Activated CD4-positive, alpha-beta T cell treated with anti-CD3 and anti-CD28 coated beads, Interleukin-2, amount 50 U/mL, for 1 hour (primary cell): ENCODE data around the gene EPB41L1.

ENCODE experiments used
- DNase-seq: peaks from one replicate; pipeline ENCODE4 v3.0.0-alpha.2; 2020

The EPB41L1 gene

DNA sequence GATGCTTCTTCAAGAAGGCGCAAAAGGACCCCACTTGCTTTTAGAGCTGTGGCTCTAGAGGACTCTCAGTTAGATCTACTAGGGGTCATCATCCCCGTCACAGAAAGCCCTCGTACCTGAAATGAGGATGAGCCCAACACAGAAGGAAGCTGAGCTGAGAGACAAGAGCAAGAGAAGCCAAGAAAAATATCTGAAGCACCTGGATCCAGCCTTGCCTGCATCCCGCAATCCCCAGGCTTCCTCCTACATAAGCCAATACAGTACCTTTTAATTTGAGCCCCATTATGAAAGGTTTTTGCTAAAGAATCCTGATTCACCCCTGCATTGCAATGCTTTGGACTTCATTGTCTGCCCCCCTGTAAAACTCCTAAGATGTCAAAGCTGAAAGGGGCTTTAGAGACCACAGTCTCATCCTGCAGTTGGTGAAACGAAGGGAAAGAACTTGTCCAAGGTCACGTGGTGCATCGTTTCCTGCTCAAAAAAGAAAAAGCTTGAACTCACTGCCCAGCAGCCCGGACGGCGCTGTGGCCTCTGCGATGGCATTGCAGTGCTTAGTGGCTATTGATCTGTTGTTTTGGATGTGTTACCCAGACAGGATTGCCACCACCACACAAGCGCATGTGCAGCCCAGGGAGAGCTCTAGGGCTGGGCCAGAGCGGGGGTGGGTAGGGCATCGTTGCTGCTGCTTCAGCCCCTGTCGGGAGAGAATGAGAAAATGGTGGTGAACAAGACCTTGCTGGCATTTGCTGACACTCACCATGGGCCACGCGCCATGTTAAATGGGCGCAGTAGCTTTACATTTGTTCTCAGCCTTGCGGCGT, 110.1 kb downstream of the EPB41L1 start:
- no peak for DNase-seq

DNA sequence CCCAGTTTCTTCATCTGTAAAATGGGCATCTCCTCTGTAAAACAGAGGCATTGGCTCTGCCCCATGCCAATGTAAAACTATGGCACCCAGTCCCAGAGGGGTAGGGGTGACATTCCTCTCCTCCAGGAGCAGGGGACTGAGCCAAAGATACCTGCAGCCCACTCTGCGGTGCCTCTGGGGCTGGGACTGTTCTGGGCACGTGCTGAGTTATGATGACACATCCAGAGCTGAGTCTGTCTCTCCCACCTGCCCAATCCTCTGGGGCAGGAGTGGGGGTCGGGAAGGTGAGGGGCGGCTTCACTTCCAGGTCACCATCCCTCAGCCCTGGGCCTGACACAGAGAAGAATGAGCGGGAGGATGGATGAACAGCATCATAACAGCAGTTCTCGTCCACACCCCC, 111.6 kb downstream of the EPB41L1 start:
- DNase-seq: no peak

DNA sequence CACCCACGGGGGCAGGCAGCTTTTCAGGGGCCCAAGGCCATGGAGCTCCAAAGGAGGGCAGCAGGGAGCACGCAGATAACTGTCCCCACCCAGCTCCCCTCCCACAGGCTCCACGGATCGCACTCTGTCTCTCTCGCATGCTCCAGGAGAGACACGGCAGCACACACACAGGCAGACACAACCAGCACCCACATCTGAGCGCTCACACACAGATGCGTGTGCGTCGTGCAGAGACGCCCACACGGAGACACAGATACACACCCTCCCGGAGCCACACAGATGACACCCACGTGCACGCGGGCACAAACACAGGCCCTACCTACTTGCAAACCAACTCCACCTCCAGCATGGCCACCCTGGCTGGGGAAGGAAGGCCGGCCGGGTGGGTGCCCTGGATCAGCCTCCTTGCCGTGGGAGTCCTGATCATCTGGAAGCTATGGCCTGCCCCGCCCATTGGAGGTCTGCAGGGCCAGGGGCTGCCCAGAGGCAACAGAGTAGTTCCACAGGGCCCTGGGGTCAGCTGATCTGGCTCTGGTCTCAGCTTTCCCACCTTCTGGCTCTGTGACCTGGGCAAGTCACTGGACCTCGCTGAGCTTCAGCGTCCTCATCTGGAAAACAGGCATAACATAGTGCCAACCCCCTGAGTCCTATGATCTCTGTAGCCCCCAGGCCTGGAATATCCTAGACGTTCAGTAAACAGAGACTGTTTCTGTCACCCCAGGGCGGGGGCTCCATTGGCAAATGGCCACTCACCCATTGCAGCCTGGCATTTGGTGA, 113.3 kb downstream of the EPB41L1 start:
- no peak for DNase-seq

DNA sequence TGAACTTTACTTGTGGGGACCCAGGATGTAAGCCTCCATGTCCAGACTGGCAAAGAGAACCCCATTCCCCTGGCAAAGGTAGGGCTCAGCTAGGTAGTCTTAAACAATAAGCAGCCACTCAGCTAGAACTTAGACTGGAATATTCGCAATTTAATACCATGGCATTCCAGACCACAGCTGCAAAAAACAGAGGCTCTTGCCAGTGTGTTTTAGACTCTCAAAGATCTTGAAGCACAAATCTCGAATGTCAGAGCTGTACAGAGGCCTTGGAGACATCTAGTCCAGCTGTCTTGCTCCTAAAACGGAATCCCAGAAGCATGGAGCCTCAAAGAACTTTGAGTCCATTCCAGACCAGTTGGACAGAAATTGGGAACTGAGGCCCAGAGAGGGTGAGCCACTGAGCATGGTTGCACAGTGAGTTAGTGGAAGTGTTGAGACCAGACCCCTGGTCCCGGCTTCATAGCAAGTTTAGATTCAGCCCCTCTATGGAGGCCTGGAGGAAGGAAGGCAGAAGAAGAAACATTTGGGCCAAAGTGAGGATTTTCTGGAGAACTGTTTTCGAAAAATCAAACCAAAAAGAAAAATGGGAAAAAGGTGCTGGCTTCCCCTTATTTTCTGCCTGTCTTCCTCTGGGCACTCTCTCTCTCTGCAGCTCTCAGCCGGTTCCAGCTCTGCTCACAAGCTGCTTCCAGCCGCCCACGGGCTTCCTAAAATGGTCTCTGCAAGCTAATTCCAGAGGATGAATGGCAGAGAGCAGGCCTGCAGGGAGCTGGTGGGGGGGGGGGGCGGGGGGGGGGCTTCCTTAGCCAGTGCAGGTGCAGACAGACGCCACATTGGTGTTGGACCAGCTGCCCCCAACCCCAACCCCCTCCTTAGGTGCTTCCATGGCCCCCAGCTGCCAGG, 114.2 kb downstream of the EPB41L1 start:
- DNase-seq: no peak

GRCh38 chr20:36269507-36269906, 115.0 kb downstream of the EPB41L1 start:
- DNase-seq: no peak

GRCh38 chr20:36270744-36271638, 116.5 kb downstream of the EPB41L1 start:
- no peak for DNase-seq

GRCh38 chr20:36271639-36272546, 117.4 kb downstream of the EPB41L1 start:
- DNase-seq: no peak

DNA sequence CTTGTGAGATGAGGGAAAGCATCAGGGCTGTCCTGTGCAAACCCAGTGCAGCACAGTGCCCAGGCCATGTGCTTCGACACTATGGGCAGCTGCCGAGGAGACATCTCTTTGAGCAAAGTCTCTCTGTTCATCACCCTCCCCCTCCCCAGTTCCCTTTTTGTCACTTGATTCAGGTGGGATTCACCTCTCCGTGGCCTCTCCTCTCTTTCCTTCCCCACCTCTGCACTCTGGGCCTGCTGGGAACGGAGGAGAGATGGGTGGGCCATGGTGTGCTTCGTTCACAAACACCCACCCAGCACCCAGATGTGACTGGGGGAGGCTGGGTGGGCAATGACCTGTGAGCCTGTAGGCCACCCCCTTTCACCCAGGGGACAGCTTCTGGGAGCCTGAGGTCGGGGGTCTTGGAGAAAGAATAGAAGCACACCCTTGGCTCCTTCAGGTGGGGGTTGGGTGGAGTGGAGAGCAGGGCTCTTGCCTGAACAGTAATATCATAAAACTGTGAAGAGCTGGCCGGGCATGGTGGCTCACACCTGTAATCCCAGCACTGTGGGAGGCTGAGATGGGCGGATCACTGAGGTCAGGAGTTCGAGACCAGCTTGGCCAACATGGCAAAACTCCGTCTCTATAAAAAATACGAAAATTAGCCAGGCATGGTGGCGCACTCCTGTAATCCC, 118.1 kb downstream of the EPB41L1 start:
- DNase-seq: no peak

- DNase-seq: peak; percentile 8
Measured at GRCh38 chr20:36273414-36274180, 119.1 kb downstream of the EPB41L1 start.

- no peak for DNase-seq
Measured at GRCh38 chr20:36274181-36274841, 119.8 kb downstream of the EPB41L1 start.

DNA sequence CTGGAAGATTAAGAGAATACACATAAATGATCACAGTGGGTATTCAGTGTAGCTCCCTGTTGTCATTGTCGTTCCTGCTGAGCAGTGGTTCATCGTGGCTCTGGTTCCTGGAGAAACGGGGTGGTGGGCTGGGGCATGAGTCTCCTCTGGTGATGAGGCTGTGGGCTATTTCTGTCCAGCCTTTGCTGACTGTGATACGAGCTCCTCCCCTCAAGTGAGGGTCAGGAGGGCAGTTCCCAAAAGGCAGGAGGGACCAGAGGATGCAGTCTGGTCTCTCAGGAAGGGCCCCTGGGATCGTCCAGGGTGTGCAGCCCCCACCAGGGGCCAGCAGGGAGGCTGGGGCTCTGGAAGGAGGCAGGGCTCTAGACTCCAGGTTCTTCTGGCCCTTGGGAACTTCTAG, 120.5 kb downstream of the EPB41L1 start:
- DNase-seq: no peak

DNA sequence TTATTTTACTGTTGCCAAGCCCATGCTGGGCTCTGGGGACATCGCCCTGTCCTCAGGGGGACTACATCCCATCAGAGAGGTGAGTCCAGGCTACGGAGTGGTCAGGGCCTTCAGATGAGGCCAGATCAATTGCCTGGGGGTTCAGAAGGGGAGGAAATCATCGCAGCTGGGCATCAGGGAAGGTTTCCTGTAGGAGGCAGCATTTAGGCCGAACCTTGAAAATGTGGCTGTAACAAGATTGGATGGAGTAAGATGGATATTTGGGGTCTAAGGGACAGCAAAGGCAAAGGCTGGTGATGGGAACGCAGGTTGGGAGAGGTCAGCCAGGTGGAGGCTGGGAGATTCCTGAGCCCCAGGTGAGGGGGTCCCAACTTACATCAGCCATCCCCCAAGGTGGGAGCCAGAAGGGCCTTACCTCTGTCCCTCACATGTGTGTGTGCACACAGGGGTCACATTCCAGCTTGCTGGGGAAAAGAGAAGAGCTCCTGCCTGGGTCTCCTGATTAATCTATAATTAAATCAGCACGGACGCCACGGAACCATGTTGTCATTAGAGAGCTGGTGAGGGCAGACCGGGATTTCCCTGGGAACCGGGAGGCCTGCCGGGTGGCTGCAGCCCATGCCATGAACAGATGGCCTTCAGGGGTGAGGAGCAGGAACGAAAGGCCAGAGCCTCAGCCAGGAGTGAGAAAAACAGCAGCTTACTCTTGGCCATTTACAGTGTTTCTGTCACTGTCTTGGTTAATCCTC, 121.1 kb downstream of the EPB41L1 start:
- DNase-seq: no peak

DNA sequence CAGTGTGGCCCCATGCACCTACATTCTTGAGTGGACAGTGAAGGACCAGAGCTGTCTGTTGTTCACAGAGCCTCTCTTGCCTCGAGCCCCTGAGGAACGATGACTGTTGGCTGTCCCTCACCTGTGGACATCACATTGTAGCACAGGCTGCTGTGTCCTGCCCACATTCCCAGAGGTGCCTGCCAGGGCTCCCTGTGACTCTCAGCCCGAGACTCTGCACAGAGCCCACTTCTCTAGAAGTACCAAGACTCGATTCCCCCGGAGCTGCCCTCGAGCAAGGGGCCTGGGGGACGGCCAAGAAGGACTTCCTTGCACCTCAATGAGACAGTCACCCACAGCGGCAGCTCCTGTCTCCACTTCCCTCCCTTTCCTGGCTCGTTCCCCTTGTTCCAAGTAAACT, 123.0 kb downstream of the EPB41L1 start:
- no peak for DNase-seq

DNA sequence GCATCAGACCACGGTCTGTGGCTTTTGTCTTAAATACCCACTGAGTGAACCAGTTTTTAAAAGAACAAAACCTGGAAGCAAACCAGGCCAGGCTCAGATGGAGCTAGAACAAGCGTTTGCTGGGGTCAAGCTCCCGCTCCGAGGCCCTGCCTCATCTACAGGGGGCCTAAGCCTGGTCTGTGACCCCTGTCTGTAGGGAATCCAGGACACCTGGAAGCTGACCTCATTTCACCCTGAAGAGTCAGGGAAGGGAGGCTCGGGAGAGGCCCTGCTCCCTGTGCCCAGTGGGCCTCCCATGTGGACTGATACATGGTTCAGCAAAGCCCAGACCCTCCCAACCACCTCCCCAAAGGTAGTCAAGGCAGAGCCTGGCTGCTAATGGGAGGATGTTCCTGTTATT, 124.8 kb downstream of the EPB41L1 start:
- DNase-seq: no peak

DNA sequence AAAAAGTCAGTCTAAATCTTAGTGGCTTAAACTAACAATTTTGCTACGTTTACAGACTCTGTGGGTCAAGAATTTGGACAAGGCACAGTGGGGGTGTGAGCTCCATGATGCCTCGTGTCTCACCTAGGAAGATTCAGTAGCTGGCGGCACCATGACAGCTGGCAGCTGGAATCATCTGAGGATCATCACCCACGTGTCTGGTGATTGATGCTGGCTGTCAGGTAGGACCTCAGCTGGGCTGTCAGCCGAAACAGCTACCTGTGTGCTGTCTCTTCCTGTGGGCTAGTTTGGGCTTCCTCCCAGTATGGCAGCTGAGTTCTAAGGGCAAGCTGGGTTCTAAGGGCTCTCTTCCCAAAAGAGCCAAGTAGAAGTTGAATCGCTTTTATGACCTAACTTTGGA, 125.2 kb downstream of the EPB41L1 start:
- no peak for DNase-seq

DNA sequence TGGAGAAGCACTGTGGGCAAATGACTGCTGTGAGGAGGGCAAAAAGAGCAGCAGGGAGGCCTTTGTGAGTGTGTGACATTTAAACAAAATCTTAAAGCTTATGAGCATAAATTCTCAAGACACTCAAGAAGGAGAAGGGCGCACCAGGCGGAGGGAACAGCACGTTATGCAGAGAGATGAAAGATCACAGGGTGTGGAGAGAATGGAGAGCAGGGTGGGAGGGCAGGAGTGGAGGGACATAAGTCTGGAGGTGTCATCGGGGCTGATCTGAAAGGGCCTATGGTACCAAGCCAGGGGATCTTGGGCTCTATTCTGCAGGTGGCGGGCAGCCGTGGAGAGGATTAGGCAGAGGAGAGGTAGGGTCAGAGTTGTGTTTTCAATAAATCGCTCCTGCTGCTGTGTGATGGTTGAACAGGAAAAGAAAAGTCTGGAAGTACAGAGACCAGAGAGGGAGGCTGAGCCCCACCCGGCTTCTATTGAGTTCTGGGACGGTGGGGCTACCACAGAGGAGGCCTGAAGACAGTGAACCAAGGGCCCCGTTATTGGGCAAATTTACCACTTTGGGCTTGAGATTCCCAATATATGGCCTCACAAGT, 127.3 kb downstream of the EPB41L1 start:
- no peak for DNase-seq
